ENCODE data around the gene LRRC25.

GRCh38 chr19:18348171-18348570, 49.3 kb downstream of the LRRC25 start:
- no peak for TF ChIP-seq POLR2AphosphoS5 (IDR thresholded peaks at IDR 0.05; ENCODE audit: low read depth, low read length)
- TF ChIP-seq CTCF (IDR thresholded peaks at IDR 0.05 in 2 of 3, conservative IDR thresholded peaks at IDR 0.05 in 1 of 3; ENCODE audit: borderline replicate concordance in 1 of 3, insufficient read depth in 1 of 3, low read depth in 2 of 3, low read length in 2 of 3) = no peak
- TF ChIP-seq, protein P1, sequence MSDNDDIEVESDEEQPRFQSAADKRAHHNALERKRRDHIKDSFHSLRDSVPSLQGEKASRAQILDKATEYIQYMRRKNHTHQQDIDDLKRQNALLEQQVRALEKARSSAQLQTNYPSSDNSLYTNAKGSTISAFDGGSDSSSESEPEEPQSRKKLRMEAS (IDR thresholded peaks at IDR 0.05) = no peak
- no peak for TF ChIP-seq YY1 (IDR thresholded peaks at IDR 0.05; ENCODE audit: extremely low read depth, insufficient replicate concordance, low read depth, low read length)
- no peak for TF ChIP-seq EZH2 (IDR thresholded peaks at IDR 0.05)
- TF ChIP-seq SP1 (IDR thresholded peaks at IDR 0.05; ENCODE audit: low read depth) = no peak
- no peak for TF ChIP-seq RAD21 (IDR thresholded peaks at IDR 0.05; ENCODE audit: low read depth)
- TF ChIP-seq POLR2A (IDR thresholded peaks at IDR 0.05; ENCODE audit: borderline replicate concordance, extremely low read depth, insufficient read depth, insufficient read length) = no peak
- TF ChIP-seq ATF3 (IDR thresholded peaks at IDR 0.05) = no peak
